Muscle of back (tissue), 13 donors: ENCODE data around the gene KSR2. TPM values are rescaled to one million over a fixed set of nuclear protein-coding genes. Genes with fewer than 3 reads are reported as not detected.
"Not testable (repeated sequence)": the region's sequence is repeated elsewhere in the genome, so short reads cannot be mapped to it uniquely, and the experiment has no call there.

Source experiments
- DNase-seq, 3 donors: peaks; one replicate each; pipeline versions ENCODE4 v3.0.0 to v3.0.0-alpha.2; 2013
- long read RNA-seq, 9 donors: transcript quantifications; one replicate each; lab custom pipeline, GENCODE V29; 2026
- polyA plus RNA-seq, 10 donors: library from polyadenylated mRNA; unstranded; fragments of 120-200 nt; gene quantifications; one replicate each; pipeline ENCODE4 v1.2.1, GENCODE V29; 2013; ENCODE audit not compliant: insufficient read length in 10 of 10

Gene KSR2
- under 1 TPM in 5 of 10 donors, not detected in 5; 0.01 to 0.04 (median 0.01) TPM for polyA plus RNA-seq
- long read RNA-seq, donor 1 = 0 reads
- long read RNA-seq, donor 2 = 0 reads
- long read RNA-seq, donor 3 = 0 reads
- long read RNA-seq, donor 4 = 0 reads
- long read RNA-seq, donor 5 = 0 reads
- long read RNA-seq, donor 6 = 0 reads
- long read RNA-seq, donor 7 = 0 reads
- long read RNA-seq, donor 8 = 0 reads
- long read RNA-seq, donor 9 = 0 reads

DNA sequence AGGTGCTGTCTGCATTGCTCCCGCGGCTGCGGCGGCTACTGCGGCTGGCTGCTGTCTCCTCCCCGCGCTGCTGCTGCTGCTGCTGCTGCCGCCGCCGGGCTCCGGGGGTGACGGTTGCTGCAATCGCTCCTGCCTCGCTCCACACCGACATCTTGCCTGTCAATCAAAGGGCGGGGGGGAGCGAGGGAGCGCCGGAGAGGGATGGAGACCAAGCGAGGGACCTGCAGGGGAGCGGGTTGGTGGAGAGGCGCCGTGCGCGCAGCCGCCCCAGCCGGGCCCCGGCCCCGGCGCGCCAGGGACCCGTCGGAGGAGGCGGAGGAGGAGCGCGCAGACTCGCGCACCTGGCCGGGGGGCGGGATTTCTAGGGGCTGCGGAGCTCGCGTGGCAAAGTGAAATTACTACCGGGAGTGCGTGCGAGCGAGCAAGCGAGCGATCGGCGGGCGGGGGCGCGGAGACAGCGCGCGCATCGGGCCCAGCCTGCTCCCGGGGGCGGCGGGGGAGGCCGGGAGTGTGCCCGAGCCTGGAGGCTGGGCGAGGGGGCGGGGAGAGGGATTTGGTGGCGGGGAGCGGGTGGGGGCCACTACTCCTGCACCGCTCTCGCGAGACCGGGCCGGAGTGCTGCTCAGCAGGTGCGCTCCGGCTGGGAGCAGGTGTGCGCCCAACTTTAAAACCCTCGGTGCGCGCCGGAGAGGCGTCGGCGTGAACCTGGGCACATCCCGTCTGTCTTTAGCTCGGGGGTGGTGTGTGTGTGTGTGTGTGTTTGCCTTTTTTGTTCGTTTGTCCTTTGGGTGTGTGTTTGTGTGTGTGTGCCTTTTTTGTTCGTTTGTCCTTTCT, at the start of gene KSR2:
Gene KSR2, minus strand, starts transcription at position 165 of the 834 bp plus-strand sequence. CDS start 735 bp downstream, outside the sequence.
- peak in 1 of 3 donors; percentile 39 for DNase-seq

DNA sequence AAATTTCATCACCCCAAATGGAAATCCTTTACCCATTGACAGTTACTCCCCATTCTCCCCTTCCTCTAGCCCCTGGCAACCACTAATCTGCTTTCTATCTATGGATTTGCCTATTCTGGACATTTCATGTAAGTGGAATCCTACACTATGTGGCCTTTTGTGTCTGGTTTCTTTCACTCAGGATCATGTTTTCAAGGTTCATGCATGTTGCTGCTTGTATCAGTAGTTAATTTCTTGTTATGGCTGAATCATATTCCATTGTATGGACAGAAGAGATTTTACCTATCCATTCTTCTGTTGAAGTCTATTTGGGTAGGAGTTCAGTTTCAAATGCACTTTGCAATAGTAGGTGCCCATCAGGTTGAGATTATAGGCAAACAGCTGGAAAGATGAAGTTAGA, 49.1 kb upstream of the KSR2 start:
- DNase-seq = no peak

DNA sequence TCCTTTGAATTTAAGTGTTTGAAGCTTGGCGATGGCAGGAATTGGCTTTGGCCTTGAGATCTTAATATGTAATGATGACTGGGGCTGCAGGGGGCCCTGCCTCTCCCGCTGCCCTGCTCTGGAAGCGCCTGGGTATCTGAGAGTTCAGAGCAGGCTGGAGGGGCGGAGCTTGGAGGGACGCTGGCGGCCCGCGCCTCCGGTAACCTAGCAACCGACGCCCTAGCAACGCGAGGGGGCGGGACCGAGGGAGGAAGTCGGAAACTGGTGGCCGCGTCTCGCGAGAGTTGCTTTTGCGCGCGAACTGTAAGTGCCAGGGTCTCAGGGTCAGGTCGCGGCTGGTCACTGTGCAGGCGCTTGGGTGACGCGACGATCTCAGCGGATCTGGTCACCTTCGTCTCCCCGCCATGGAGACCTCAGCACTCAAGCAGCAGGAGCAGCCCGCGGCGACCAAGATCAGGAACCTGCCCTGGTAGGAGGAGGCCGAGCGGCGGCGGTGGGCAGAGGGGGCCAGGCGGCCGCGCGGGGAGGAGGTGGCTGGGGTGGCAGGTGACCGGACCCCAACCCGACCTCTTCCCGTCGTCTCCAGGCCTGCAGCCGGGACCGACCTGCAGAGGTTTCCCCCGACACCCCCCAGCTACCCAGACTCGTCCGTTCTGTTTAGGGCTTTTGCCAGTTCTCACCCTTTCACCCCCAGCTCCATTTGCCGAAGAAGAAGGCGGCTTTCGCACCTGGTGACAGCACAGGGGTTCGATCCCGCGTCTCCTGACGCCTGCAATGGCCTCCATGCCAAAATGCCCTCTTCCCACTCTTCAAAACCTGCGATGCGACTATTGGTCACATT, 47.9 kb upstream of the KSR2 start, which contains the start of gene RFC5:
Gene RFC5, plus strand, starts transcription at position 280 of the 841 bp plus-strand sequence. Its CDS starts 125 bp downstream, at position 405.
- peak; percentile 97 to 98 (median 97) for DNase-seq

- no peak for DNase-seq
Measured at GRCh38 chr12:118015944-118016343, 47.2 kb upstream of the KSR2 start.

DNA sequence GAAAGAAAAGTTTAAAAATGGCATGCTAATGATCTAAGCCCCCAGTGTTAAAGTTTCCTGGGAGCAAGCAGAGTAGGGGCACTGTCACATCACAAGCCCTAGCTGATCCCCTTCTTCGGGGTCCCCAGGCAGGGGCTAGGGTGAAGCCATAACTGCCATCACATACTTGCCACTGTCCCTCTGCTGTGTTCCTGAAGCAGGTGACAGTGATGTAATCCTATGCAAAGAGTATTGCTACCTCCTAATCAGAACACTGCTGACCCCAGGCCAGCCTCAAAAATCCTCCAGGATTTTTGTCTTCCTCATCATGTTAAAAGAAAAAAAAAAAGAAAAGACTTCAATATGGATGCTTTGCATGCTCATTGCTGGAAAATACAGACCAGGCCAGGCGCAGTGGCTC, 46.5 kb upstream of the KSR2 start:
- DNase-seq = no peak

DNA sequence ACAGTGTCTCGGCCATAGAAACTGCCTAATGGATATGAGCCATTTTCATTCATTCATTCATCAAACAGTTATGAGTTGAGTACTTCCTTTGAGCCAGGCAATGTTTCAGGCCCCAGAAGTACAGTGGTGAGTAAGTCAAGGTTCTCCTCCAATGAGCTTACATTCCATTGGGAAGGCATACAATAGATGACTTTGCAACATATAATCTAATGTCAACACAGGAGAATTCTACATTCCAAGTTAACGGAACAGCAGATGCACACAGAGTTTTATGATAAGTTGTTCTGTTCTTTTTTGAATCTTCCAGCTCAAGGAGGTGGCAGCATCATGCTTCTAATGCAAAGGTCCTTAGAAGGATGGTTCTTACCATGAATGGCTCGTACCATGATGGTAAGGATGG, 44.5 kb upstream of the KSR2 start:
- no peak for DNase-seq

- no peak for DNase-seq
Measured at GRCh38 chr12:118011961-118012360, 43.2 kb upstream of the KSR2 start.

- no peak for DNase-seq
Measured at GRCh38 chr12:118011377-118011776, 42.6 kb upstream of the KSR2 start.

- no peak for DNase-seq
Measured at GRCh38 chr12:118010903-118011302, 42.1 kb upstream of the KSR2 start.

GRCh38 chr12:117999806-118000205, 31.0 kb upstream of the KSR2 start:
- DNase-seq = not testable (repeated sequence)

GRCh38 chr12:117998719-117999118, 29.9 kb upstream of the KSR2 start:
- DNase-seq = no peak

GRCh38 chr12:117994551-117995438, 26.0 kb upstream of the KSR2 start:
- no peak for DNase-seq

DNA sequence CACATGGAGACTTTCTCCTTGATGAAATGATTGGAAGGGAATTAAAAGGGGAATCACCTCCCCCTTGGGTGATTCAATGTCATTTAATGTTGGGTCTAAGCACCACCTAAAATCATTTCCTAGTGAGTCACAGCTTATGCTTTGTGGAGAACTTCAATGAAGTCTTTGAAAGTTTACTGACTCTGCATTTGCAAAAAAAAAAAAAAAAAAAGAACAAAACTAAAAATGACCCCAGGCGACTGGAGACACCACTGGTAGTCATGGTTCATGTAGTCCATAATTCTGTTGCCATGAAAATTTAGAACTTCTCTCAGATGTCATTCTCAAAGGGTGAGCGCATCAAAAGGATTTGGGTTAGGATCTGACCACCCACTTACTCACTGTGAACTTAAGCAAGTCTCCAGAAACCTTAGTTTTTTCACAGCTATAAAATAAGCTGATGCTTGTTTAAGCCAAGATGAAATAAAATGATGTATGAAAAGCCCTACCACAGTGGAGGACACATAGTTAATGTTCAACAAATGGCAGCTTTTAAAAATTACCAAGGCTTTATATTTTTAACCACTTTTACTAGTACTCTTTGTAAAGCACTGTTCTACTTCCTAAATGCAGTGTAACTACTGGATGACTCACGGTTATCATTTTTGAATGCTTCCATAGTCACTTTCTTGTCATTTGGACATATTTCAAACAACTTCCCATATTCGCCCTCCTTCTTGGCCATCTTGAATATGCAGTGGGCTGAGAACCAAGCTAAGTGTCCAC, 18.1 kb upstream of the KSR2 start:
- peak in 1 of 3 donors; percentile 55 for DNase-seq

- no peak for DNase-seq
Measured at GRCh38 chr12:117985182-117985581, 16.4 kb upstream of the KSR2 start.

GRCh38 chr12:117981267-117981666, 12.5 kb upstream of the KSR2 start:
- no peak for DNase-seq

DNA sequence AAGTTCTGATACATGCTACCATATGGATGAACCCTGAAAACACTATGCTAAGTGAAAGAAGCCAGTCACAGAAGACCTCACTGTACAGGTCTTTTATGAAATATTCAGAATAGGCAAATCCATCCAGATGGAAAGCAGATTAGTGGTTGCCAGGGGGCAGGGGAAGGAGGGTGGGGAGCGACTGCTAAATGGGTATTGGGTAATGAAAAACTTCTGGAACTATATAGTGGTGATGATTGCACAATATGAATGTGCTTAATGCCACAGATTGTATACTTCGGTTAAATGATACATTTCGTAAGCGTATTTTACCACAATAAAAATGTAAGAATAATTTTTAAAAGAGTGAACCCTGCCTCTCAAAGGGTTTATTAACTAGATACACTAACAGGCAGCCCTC, 11.8 kb upstream of the KSR2 start:
- DNase-seq = no peak

DNA sequence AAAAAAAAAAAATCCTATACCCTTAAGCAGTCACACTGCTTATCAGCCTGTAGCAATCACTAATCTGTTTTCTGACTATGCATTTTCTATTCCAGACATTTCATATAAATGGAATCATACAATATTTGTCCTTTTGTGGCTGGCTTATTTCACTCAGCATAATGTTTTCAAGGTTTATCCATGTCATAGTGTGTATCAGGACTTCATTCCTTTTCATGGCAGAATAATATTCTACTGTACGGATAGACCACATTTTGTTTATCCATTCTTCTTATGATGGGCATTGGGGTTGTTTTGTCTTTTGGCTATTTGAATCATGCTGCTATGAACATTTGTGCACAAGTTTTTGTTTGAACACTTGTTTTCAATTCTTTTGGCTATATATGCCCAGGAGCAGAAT, 8.6 kb upstream of the KSR2 start:
- DNase-seq = no peak

DNA sequence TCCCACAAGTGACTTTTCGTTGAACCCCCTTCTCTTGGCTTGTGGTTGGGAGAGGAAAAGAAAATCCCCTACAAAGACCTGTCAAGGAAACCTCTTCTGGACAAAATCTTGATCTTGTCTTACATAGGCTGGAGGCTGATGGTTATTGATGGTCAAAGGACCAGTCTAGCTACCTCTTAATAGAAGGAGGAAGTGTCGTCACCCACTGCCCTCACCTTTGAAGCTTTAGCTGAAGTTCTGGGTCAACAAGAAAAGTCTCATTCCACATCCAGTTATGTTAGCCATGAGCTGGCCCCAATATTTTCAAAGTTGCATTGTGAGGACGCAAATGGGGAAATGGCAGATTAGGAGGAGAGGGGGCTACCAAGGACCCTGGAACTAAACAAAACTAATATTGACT, 6.2 kb upstream of the KSR2 start:
- DNase-seq = no peak

DNA sequence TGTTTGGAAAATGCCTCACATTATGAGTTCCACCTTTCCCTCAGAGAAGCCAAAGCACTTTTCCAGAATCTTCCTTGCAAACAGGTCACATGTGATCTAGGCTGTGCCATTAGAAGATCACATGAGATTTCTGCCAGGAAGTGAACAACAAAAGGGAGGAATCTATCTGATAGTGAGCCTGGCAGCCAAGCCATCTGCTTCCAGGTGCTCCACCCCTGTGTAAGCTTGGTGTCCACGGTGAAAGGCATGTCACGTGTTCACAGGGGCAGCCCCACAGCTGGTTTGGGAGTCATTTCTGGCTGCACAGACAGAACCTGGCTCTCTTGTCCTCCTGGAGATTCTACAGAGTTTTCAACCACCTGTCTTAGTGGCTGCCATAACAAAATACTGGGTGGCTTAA, 3.5 kb upstream of the KSR2 start:
- DNase-seq = no peak

GRCh38 chr12:117970334-117970733, 1.5 kb upstream of the KSR2 start:
- no peak for DNase-seq
